GM10266 (cell line): ENCODE data around the gene NUDT21.

Experiments
- DNase-seq: peaks from one replicate; pipeline ENCODE4 v3.0.0; 2012; ENCODE audit errors: extremely low spot score
- CTCF ChIP-seq: IDR thresholded peaks from 2 replicates; pipeline ENCODE4 v1.5.1; 2012; ENCODE audit warnings: mild to moderate bottlenecking, low read depth; ENCODE audit not compliant: control insufficient read depth, insufficient read depth; ENCODE audit errors: missing control alignments

NUDT21 gene

GRCh38 chr16:56424404-56424764 is 26.7 kb downstream of the NUDT21 start:
- no peak for TF ChIP-seq CTCF
- no peak for DNase-seq

- peak; percentile 63 for DNase-seq
- TF ChIP-seq CTCF, result no peak
These were observed 27.3 kb downstream of the NUDT21 start for GRCh38 chr16:56423584-56424403.

GRCh38 chr16:56422896-56423441 is 28.2 kb downstream of the NUDT21 start:
- no peak for DNase-seq
- TF ChIP-seq CTCF, result no peak

- no peak for DNase-seq
- no peak for TF ChIP-seq CTCF
These were observed 29.0 kb downstream of the NUDT21 start for GRCh38 chr16:56421976-56422669.

GRCh38 chr16:56421313-56421712 is 29.8 kb downstream of the NUDT21 start:
- DNase-seq, result no peak
- TF ChIP-seq CTCF, result no peak

GRCh38 chr16:56420613-56421012 is 30.5 kb downstream of the NUDT21 start:
- no peak for DNase-seq
- no peak for TF ChIP-seq CTCF
